Heart right ventricle (tissue), 16 donors: ENCODE data around the gene RALGAPA1. TPM values are rescaled to one million over a fixed set of nuclear protein-coding genes. Genes with fewer than 3 reads are reported as not detected.

Experiments used
- ATAC-seq, 8 donors: fragments of 200-7000 bp; cut with Tn5 transposase; one replicate each; pipeline ENCODE4 v1.9.1; 2020; ENCODE audit warnings: mild to moderate bottlenecking in 8 of 8, moderate library complexity in 8 of 8, moderate number of reproducible peaks in 1 of 8
- DNase-seq, 2 donors: peaks; one replicate each; pipeline ENCODE4 v3.0.0-alpha.2; 2020
- H3K27ac ChIP-seq, 10 donors: fragments of 200-600 bp; sonication (generic) in 2 of 10; one replicate each; pipeline versions ENCODE4 v1.5.0 to v1.8.0; 2020 to 2022; ENCODE audit warnings: mild to moderate bottlenecking in 3 of 10
- H3K27me3 ChIP-seq, 7 donors: fragments of 200-600 bp; one replicate each; pipeline ENCODE4 v1.8.0; 2021 to 2022; ENCODE audit warnings: mild to moderate bottlenecking in 2 of 7
- H3K36me3 ChIP-seq, 9 donors: fragments of 200-600 bp; sonication (generic) in 1 of 9; one replicate each; pipeline versions ENCODE4 v1.5.0 to v1.8.0; 2020 to 2022; ENCODE audit warnings: mild to moderate bottlenecking in 2 of 9
- H3K4me1 ChIP-seq, 9 donors: fragments of 200-600 bp; sonication (generic) in 1 of 9; one replicate each; pipeline versions ENCODE4 v1.5.0 to v1.8.0; 2020 to 2022; ENCODE audit warnings: mild to moderate bottlenecking in 4 of 9
- H3K4me3 ChIP-seq, 10 donors: fragments of 200-600 bp; sonication (generic) in 2 of 10; one replicate each; pipeline versions ENCODE4 v1.5.0 to v1.8.0; 2020 to 2022; ENCODE audit warnings: mild to moderate bottlenecking in 7 of 10, moderate library complexity in 2 of 10
- H3K9me3 ChIP-seq, 11 donors: fragments of 200-600 bp in 10 of 11; sonication (generic) in 2 of 11; one replicate each; pipeline versions ENCODE4 v1.5.0 to v1.8.0; 2013 to 2022; ENCODE audit warnings: mild to moderate bottlenecking in 2 of 11, control low read depth in 1 of 11, moderate library complexity in 1 of 11
- CTCF ChIP-seq, 9 donors: fragments of 200-600 bp; sonication (generic) in 2 of 9; IDR thresholded peaks; one replicate each; pipeline versions ENCODE4 v1.5.0 to v1.8.0; 2021 to 2022; ENCODE audit warnings: antibody characterized with exemption in 9 of 9, mild to moderate bottlenecking in 5 of 9, moderate library complexity in 1 of 9
- WGBS, 2 donors: extraction: QIAGEN DNeasy Blood & Tissue Kit; methylation state at CpG; one replicate each; pipeline ENCODE4 v1.1.7; 2013; ENCODE audit warnings: inconsistent platforms in 1 of 2; 5-methylcytosine and 5-hydroxymethylcytosine counted together
- intact Hi-C, 10 donors: fragments of 100-400 bp; cut with DNase I; formaldehyde crosslinking; loops; one replicate each; pipeline versions ENCODE4 v1.11.1 to v1.14.2; 2022
- polyA plus RNA-seq, 2 donors: library from polyadenylated mRNA; stranded (reverse); fragments of 200-250 nt; gene quantifications; one replicate each; pipeline ENCODE4 v1.2.3, GENCODE V29; 2013
- total RNA-seq, 10 donors: library from RNA; stranded (reverse); fragmentation: NEBNext Ultra II Directional in 3 of 10; extraction: Animal tissue kit (Norgen Biotek cat#: 25700) in 3 of 10; gene quantifications; one replicate each; pipeline versions ENCODE4 v1.2.1 to v1.2.4, GENCODE V29; 2021 to 2023
- donor health status: Arrhythmogenic right ventricular cardiomyopathy.
- donor health status: ischemic (EF 13 %, LVEDD 7.1; RV severe dilation, severe dysfunction).
- donor health status: healthy with polysubstance abuse.
- donor health status: DM: no; HTN: yes; CAD: no.
- donor health status: DM: no; HTN: no; CAD: no.
- donor health status: ischemic (EF 25% LVEDD 6.9; RV normal size, moderate dysfunction).
- donor health status: ischemic (EF 25% LVEDD 5.7; RV mildly dilated, moderate dysfunction).
- donor health status: healthy.
- donor health status: DM: yes; HTN: yes; CAD: no.
- donor health status: Ischemic cardiomyopathy.
- donor health status: ischemic (EF 35%, LVEDD 5.7; RV mildly dilated, moderate dysfunction).
- donor health status: nonischemic (EF 11% LVEDD 7.7; RV severe dilation, severe dysfunction).
- donor health status: DM: yes; HTN: yes; CAD: no.
- donor health status: PGD.
- donor health status: ischemic (EF 29% LVEDD 5.4; RV normal size, mild dysfunction).
- donor health status: nonischemic (EF 23%, LVEDD 6.1; RV moderate dilation, normal function).

The RALGAPA1 gene
- total and polyA plus RNA-seq, 12 donors: 7.9 to 43.6 (median 35.3) TPM

- no peak for DNase-seq
- no peak for TF ChIP-seq CTCF (IDR thresholded peaks at IDR 0.05)
- 75 to 81% methylated on average over 1 of the region's 1 CpG for WGBS, 2 donors
- H3K27ac ChIP-seq: no peak overlapping the region
- intact Hi-C loops: loop anchor here in 1 of 10 donors (1.0 kb wide), 1 partner anchor 27 kb away; no protein-coding TSS in a partner anchor
- no peak overlapping the region for H3K4me3 ChIP-seq
- ATAC-seq: no peak
- H3K4me1 ChIP-seq: peaks cover 7 to 31% (median 29%) of the 10 kb centered on the region in 9 donors
- H3K9me3 ChIP-seq: no peaks in the 10 kb centered on the region
- H3K36me3 ChIP-seq: peaks cover 0 to 2% (median 0%) of the 10 kb centered on the region in 9 donors
- H3K27me3 ChIP-seq: peaks cover 10 to 81% (median 78%) of the 10 kb centered on the region in 7 donors
Measured at GRCh38 chr14:35531960-35532747, 276.9 kb downstream of the RALGAPA1 start.

- DNase-seq: no peak
- no peak overlapping the region for H3K27ac ChIP-seq
- no peak for TF ChIP-seq CTCF (IDR thresholded peaks at IDR 0.05)
- no peak overlapping the region for H3K4me3 ChIP-seq
- ATAC-seq: no peak
- H3K4me1 ChIP-seq: no peaks in the 10 kb centered on the region
- peaks cover 0 to 41% (median 35%) of the 10 kb centered on the region in 7 donors for H3K27me3 ChIP-seq
- intact Hi-C loops: no loop called here
- 86 to 89% methylated on average over 2 of the region's 2 CpGs for WGBS, 2 donors
- no peaks in the 10 kb centered on the region for H3K36me3 ChIP-seq
- peaks cover 0 to 10% (median 0%) of the 10 kb centered on the region in 11 donors for H3K9me3 ChIP-seq
Measured at GRCh38 chr14:35526962-35527361, 282.1 kb downstream of the RALGAPA1 start.

- Histone ChIP-seq H3K9me3 (peaks cover 0 to 10% (median 0%) of the 10 kb centered on the region in 11 donors), H3K36me3 (no peaks in the 10 kb centered on the region), H3K27me3 (peaks cover 0 to 29% (median 22%) of the 10 kb centered on the region in 7 donors), H3K4me3 (no peak overlapping the region), H3K27ac (no peak overlapping the region), H3K4me1 (no peaks in the 10 kb centered on the region)
- WGBS, 2 donors: 84 to 88% methylated on average over 3 of the region's 3 CpGs
- ATAC-seq (no peak), DNase-seq (no peak)
- TF ChIP-seq CTCF (IDR thresholded peaks at IDR 0.05): no peak
- intact Hi-C loops: no loop called here
Measured at GRCh38 chr14:35525695-35526094, 283.4 kb downstream of the RALGAPA1 start.

DNA sequence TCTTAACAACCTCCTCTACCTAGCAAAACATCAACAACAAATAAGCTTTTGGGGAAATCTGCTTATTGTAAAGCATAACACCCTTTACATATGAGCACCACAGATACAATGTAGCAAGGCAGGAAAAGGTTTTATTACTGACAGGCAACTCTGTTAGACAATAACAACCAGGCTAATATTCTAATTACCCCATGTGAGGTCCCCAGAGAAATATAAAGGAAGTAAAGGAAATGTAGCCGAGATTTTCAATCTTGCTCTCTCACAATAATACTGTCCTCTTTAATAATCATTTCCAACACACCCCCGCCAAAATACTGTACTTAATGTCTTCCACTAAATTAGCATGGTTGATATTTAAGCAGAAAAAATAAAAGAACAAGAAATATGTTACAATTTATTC, 289.1 kb downstream of the RALGAPA1 start:
- peaks cover 0 to 4% (median 0%) of the 10 kb centered on the region in 7 donors for H3K27me3 ChIP-seq
- 41 to 55% methylated on average over 2 of the region's 2 CpGs for WGBS, 2 donors
- no peak overlapping the region for H3K27ac ChIP-seq
- intact Hi-C loops: no loop called here
- no peak overlapping the region for H3K4me3 ChIP-seq
- DNase-seq (no peak), ATAC-seq (no peak)
- no peak for TF ChIP-seq CTCF (IDR thresholded peaks at IDR 0.05)
- H3K4me1 ChIP-seq: no peaks in the 10 kb centered on the region
- peaks cover 0 to 10% (median 0%) of the 10 kb centered on the region in 11 donors for H3K9me3 ChIP-seq
- no peaks in the 10 kb centered on the region for H3K36me3 ChIP-seq
